ENCODE data around the gene SORCS2.

Gene SORCS2

DNA sequence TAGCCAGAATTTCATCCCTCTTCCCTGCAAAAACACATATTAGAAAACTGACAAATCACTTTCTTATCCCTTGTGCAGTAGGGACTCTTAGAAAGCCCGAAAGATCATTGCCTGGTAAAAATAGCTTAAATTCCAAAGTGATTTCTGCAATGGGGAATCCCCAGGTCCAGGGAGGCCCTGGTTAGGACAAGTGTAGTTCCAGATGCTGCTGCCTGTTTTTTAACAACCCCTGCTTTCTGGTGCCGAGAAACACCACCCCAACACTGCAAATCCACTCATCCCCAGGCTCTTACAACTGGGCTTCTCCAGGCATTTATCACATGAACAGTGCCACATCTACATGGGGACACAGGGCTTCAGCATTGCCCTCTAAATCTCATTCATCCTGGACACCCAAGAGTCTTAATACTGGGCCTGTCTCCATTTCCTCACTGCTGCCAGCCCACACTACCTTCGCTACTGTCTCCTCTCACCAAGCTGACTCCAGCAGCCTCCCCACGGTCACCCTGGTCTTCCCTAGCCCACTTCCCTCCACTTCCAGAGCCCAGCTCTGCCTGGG is 354.6 kb downstream of the SORCS2 start:
- no peak for DNase-seq (ENCODE audit: low read depth, low spot score)

DNA sequence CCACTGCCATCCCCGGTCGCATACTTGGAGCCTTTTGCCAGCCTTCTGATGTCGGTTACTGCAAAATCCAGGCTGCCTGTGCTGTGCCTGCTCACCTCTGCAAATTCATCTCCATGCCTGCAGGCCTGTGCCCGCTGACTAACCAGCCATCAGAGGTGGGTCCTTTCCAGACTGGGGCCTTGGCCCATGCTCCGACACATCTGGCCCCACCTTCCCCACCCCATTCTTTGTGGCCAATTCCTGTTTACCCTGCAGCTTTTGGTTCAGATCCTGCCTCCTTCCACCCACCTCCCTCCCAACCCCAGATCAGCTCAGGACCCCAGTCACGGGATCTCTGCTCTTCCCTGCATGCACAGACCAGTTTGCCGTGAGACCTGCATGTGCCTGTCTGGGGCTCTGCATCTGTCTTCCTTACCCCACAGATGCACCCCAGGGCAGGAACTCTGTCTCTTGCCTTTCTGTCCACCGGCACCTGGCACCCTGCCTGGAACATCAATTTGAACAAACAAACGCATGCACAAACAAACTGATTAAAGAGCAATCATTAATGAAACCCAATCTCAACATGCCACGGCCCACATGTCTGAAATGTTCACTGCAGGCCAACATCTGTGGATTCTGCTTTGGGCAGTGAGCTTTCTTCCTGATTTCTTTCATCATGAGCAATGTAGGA is 355.2 kb downstream of the SORCS2 start:
- no peak for DNase-seq (ENCODE audit: low read depth, low spot score)

DNA sequence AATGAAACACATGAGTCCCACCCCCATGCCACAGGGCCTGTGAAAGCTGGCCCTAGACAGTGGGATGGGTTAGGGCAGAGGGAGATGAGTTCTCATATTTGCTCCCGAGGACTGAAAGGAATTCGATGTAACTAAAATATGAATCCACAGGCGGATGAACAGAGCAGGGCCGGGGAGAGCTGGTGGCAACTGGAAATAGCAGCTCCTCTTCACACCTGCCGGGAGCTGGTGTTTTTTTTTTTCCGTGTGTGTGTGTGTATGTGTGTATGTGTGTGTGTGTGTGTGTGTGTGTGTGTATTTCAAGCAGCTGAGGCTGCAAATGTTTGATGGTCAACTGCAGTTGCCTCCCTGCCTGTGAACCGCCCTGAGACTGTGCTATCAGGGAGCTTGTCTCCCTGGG is 357.5 kb downstream of the SORCS2 start:
- DNase-seq (ENCODE audit: low read depth, low spot score), result no peak

DNA sequence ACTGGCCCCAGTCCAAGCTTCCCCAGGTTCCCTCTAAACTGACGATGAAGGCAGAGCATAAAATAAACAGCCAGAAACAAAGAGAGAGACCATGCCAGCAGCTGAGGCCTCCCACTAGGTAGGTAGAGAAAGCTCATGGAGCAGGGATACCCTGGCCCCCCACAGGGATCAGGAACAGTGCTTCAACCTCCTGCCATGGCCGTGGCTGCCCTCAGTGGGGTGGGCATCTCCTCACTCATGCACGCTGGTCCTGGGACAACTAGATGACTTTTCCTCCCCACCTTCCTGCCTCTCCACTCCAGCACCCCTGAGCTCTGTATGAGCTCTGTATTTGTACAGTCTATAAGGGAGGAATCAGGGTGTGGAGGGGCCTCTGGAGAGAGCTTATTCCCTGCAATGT is 360.1 kb downstream of the SORCS2 start:
- no peak for DNase-seq (ENCODE audit: low read depth, low spot score)

DNA sequence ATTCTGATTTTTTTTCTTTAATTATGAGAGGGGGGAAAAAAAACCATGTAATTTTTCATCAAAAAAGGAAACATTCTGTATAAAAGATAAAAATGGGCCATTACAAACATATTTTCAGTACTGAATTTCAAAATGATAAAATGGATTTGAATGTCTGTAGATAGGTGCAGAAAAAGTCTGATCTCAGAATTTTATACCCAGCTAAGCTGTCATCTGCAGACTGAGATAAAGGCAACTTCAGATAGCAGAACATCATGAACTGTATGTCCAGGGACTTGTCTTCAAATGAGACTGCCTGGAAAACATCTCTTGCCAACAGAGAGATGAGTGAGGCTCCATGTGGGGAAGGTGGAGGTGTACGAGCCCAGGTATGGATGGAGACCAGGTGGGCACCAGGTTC is 360.9 kb downstream of the SORCS2 start:
- no peak for DNase-seq (ENCODE audit: low read depth, low spot score)

DNA sequence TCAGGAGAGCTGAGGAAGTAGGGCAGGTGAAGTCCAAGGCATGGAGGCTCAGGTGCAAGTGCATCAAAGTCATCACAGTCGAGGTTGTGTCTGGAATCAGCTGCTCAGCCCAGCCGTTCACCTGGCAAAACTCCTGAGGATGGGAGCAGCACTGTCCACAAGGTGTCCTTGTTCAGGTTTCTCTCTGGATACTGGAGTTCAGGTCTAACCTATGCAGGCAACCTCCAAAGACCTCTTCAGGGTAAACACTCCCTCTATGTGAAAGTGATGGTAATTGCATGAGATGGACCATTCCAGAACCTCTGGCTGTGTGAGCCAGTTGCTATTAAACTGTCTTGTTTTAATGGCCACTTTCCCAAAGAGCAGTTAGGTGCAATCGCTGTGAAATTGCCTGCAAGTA is 362.6 kb downstream of the SORCS2 start:
- no peak for DNase-seq (ENCODE audit: low read depth, low spot score)

DNA sequence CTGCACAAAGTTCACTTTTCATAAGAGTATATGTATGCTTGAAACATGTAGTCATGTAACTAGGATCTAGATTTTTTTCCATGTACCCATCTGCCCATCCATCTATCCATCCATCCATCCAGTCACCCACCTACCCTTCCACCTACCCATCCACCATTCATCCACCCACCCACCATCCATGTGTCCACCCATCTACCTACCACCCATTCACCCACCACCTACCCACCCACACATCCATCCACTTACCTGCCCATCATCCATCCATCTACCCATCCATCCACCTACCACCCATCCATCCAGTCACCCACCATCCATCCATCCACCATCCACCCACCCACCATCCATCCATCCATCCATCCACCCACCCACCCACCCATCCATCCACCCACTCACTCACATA is 364.2 kb downstream of the SORCS2 start:
- no peak for DNase-seq (ENCODE audit: low read depth, low spot score)

DNA sequence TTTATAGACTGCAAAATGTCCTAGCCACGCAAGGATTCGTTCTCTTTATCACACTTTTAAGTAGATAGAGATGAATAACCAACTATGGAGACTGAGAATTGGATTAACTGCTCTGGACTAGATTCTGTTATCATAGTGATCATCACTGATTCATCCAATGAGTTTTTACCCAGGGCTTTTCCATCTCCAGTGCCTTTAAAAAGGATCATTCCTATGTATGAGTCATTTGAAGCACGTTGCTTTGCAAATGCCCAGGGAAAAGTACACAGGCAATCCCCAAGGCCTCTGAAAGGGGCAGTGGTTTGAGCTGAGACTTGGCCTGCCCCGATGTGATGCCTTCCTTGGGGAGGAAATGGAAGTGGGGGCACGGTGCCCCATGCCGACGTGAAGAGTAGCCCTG is 365.1 kb downstream of the SORCS2 start:
- no peak for DNase-seq (ENCODE audit: low read depth, low spot score)

DNA sequence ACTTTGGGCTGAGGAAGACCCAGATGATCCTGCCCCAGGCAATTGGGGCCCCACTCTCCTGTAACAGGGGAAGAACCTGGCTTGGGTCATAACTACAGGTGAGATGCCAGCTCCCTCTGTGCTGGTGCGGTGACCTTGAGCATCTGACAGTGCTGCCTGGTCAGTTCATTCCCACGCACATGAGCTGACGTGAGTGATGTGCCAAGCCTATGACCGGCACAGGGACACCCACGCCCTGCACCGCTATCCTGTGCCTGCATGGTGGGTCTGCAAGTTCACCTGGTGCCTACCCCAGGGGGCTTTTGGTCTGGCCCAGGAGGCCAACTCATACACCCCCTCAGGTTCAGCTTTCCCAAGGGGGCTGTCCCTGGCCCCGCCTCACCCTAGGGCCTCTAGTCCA is 366.1 kb downstream of the SORCS2 start:
- DNase-seq (ENCODE audit: low read depth, low spot score), result no peak

DNA sequence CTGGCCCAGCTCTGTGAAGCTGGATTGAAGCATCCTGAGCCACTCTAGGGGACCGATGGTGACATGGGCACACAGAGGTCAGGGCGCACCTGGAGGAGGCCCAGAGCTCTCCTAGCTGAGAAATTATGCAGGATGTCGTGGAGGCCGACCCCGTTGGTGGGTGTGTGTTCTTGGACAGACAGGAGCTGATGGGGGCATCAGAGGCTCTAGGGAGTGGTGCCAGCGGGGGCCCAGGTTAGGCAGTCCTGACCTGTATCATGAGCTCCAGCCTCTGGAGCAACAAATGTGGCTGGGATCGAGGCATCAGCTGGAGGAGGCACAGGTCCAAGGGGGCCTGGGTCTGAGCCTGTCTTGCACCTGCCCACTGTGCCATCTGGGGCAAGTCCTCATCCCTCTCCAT is 367.0 kb downstream of the SORCS2 start:
- DNase-seq (ENCODE audit: low read depth, low spot score), result no peak

DNA sequence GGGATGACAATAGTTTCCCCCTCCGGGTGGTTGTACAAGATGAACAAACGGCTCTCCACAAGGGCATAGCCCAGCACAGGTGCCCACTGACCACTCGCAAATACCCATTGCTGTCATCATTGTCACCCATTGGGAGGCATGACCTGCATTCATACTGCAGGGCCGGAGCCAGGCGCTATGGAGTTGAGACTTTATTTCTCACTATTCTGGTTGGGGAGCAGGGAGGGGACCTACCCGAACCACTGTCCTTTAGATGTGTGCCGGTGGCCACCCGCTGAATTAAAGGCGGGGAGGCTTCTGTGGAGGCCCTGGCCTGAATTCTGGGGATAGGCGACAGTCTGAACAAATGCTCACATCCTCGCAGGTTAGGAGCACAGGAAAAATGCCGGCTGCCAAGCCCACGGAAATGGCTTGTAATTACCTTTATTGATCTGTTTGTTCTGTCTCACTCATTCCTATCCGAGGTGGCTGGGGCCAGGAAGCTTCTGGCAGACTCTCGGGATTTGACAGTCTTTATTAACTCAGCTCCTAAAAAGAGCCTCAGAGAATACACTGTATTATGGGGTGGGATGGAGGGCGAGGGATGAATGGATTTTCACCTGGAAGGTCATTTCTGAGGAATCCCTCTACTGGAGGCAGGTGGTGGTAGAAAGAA is 367.5 kb downstream of the SORCS2 start:
- DNase-seq (ENCODE audit: low read depth, low spot score), result no peak

DNA sequence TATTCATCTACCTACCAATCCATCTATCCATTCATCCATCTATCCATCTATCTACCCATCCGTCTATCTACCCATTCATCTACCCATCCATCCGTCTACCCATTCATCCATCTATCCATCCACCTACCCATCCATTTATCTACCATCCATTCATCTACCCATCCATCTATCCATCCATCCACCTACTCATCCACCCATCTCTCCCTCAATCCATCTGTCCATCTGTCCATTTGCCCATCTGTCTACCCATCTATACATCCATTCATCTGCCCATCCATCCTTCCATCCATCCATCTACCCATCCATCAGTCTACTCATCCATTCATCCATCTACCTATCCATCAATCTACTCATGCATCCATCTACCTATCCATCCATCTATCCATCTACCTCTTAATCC is 369.2 kb downstream of the SORCS2 start:
- no peak for DNase-seq (ENCODE audit: low read depth, low spot score)

DNA sequence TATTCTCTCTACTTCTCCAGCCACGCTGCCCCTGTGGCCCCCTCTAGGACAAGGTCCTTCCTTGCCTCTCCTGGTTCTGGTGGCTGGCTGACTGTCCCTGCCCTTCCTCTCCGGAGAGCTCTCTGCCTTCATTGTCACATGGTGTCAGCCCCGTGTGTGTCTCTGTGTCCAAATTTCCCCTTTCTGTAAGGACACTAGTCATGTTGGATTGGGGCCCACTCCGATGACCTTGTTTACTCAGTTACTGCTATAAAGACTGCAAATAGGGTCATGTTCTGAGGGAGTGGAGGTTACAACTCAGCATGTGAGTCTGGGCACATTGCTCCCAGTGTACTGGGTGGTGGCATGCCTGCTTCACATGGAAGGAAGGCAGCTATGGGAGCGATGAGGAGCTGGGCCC is 371.9 kb downstream of the SORCS2 start:
- no peak for DNase-seq (ENCODE audit: low read depth, low spot score)

DNA sequence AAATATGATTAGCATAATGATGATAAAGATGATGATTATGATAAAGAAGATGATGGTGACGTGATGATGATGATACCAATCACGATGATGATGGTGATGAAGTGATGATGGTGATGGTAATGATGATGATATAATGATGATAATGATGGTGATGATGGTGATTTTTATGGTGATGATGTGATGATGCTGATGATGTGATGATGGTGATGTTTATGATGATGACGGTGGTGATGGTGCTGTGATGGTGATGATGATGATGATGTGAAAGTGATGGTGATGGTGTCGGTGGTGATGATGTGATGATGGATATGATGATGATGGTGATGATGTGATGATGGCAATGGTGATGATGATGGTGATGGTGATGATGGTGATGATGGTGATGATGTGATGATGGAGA is 373.1 kb downstream of the SORCS2 start:
- no peak for DNase-seq (ENCODE audit: low read depth, low spot score)

DNA sequence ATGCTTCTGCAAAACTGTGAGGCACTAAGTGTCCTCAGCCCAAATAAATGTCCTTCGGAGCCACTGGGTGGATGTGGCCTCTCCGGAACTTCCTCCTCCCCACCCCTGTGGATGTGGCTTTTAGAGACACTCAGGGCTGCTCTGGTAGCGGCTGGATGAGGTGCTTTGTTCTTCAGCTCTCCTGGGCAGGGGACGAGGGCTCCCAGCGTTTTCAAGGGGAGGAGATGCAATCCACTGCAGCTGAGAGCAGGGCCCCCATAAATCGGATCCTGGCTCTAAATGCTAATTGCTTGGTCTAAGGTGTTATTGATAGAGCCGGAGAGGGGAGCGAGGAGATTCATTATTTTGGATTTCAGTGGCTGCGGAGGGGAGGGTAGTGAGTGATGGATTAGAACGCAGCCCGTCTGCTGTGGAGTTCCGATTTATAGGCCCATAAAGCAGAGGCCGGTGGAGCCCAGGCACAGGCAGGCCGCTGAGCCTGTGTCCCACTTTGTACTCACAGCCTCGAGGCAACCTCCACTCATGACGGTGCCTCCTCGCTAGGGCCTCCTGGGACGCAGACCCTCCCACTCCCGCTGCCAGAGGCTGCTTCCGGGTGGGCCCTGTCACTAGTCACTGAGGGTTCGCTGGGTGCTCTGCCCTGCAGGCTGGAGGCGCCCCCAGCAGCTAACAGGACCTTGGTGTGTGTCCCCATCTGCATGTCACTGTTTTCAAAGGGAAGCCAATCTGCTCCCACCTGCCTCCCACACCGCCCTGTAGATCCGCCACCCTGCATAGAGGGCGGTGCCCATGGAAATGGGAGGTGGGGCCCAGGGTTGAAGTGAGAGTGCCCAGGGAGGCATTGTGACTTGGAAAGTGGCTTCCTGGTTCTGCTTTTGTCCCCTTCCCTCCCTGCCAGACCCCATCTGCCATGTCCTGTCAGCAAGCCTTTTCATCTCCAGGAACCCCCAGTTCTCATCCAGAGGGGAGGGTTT is 377.8 kb downstream of the SORCS2 start:
- DNase-seq (ENCODE audit: low read depth, low spot score), result no peak

DNA sequence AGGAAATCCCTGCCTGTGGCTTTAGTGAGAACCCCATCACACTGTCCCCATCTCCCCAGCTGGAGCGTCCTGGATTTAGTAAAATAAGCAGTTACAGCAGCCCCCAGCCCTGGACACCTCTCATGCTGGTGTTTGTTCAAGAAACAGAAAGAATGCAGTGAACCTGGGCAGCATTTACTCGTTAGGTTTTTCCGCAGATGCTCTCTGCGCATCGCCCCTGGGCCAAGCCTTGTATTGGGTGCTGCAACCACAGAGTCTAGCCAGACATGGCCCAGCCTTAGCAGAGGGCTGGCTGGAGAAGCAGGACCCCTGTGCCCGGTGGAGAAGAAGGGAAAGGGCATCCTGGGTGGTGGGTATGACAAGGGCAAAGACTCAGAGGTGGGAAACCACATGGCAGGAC is 378.7 kb downstream of the SORCS2 start:
- DNase-seq (ENCODE audit: low read depth, low spot score), result no peak

DNA sequence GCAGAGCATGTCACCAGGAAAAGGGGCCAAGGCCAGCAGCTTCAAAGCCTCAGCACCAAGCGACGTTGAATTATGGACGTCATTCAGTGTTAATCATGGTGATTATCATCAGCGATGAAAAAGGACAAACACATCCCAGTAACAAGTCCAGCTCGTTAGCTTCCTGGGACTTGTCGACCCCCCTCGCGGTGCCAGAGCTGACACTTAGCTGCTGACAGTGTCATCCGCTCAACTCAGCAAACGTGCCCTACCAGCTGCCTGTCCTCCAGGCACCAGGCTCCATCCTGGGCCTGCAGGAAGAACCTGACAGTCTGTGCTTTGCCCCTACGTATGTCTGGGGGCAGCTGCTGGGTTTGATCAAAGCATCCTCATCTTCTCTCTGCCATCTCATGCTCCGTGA is 379.4 kb downstream of the SORCS2 start:
- DNase-seq (ENCODE audit: low read depth, low spot score), result no peak

DNA sequence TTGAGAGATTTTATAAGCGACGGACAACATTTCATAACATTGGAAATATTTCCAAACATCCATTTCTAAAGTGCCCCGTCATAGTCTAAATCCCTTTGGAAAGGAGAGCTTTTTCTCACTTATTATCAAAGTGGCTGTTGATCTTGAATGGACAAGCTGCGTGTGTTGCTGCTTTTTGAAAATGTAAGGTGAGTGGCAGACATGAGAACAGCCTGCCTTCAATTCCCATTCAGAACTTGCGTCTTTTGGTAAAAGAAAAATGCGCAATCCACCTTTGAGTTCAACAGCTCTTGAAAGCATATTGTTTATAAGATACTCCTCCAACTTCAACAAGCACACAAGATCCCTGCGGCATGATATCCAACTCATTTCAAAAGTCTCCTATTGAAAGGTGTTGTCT is 380.6 kb downstream of the SORCS2 start:
- no peak for DNase-seq (ENCODE audit: low read depth, low spot score)

DNA sequence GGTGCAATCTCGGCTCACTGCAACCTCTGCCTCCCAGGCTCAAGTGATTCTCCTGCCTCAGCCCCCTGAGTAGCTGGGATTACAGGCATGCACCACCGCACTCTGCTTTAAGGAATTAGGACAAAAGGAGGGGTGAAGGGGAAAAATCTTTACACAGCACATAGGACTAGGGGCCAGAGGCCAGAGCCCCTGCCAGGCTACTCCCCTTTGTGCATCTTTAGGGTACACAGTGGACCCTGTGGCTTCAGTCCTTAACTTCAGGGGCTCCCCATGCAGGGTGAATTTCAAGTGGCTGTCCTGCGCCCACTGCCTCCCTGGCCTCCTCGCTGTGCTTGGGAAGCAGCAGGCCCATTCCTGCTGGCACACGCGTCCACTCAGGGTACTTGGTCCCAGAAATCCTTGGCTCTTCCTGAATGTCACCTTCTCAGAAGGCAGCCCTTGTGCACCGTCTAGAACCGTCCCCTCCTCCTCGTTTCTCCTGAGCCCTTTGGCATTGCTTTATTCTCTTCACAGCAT is 381.3 kb downstream of the SORCS2 start:
- no peak for DNase-seq (ENCODE audit: low read depth, low spot score)

DNA sequence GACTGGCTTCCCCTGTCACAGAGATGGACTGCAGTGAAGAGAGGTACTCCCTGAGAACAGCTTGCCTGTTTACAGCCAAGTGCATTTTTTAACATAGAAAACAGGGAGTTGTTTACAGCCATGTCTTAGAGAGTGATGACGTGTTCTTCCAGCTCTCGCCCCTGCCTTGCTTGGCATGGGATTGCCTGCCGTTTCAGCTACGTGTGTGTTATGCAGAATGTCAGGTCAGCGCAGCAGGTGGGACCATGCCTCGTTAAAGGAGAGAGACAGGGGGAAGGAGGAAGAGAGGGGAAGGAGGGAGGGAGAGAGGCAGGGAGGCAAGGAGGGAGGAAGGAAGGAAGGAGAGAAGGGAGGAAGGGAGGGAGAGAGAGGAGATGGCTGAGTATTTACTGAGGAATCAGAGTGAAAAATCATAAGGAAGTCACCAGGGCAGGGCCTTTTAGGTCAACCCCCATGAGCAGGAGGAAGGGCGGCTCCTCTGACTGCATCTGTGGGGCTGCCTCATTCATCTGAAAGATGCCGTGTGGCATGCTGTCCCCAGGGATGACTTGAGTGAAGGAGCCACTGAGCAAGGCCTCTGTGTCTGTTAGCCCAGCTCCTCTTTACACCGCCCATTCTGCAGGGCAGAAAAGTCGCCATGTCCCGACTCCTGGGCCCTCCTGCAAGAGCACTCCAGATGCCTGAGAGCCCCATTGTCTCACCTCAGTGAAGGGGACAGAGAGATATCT is 382.1 kb downstream of the SORCS2 start:
- DNase-seq (ENCODE audit: low read depth, low spot score), result no peak

DNA sequence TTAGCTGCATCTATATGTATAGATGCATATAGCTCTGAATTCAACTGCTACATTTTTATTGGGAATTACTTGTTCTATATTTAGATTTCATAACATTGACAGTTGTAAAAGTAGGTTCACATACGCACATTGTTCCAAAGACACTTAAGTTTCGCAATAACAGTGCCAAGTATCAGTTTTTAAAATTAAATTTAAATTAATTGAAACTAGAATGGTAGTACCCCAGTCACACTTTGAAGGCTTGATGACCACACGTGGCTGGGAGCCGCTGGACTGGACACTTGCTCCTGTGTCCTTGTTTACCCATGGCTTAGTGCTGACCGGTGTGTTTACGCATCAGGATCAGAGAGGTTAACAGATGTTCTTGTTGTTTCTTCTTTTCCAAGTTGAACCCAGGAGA is 383.1 kb downstream of the SORCS2 start:
- no peak for DNase-seq (ENCODE audit: low read depth, low spot score)

Data from smooth muscle cell of the brain vasculature (primary cell).